Esophagus muscularis mucosa (tissue), 4 donors: ENCODE data around the gene FOLR2.

Experiments
- CTCF ChIP-seq, 3 experiments: fragments of 200-600 bp in 2 of 3; fragments of 450-650 bp in 1 of 3; sonication (generic) in 2 of 3; IDR thresholded peaks; one replicate each; pipeline ENCODE4 v1.5.1; 2017 to 2019; ENCODE audit warnings: antibody characterized with exemption in 3 of 3, mild to moderate bottlenecking in 2 of 3, moderate library complexity in 1 of 3
- EP300 ChIP-seq: sonication (generic); formaldehyde crosslinking; IDR thresholded peaks from one replicate; pipeline ENCODE4 v1.6.1; 2017; ENCODE audit warnings: antibody characterized with exemption
- POLR2A ChIP-seq: fragments of 450-650 bp; IDR thresholded peaks from one replicate; pipeline ENCODE4 v1.6.1; 2017; ENCODE audit warnings: antibody characterized with exemption, moderate library complexity, mild to moderate bottlenecking, low read depth
- POLR2AphosphoS5 ChIP-seq, 2 donors: sonication (generic); formaldehyde crosslinking; IDR thresholded peaks; one replicate each; pipeline ENCODE4 v1.6.1; 2017; ENCODE audit warnings: antibody characterized with exemption in 2 of 2

- peak in 1 of 2 donors; percentile 42 for TF ChIP-seq POLR2AphosphoS5 (IDR thresholded peaks at IDR 0.05)
- TF ChIP-seq POLR2A = no peak
- peak; percentile 21 to 42 (median 25) for TF ChIP-seq CTCF (IDR thresholded peaks at IDR 0.05)
- no peak for TF ChIP-seq EP300
These were observed 23.4 kb downstream of the FOLR2 start for GRCh38 chr11:72239849-72240460.
